SU-DHL-6 (cell line): ENCODE data around the gene ABCC2.

Experiments
- H2AFZ ChIP-seq: fragments of 200-600 bp; sonication (generic); 2 replicates; pipeline ENCODE4 v1.6.1; 2014; ENCODE audit warnings: low read depth, mild to moderate bottlenecking, moderate library complexity, mixed read lengths, antibody characterized with exemption, low read length; ENCODE audit not compliant: severe bottlenecking
- H3F3A ChIP-seq: fragments of 200-600 bp; shearing (Covaris generic); 2 replicates; pipeline ENCODE4 v1.6.0; 2016; ENCODE audit warnings: antibody characterized with exemption, mild to moderate bottlenecking; ENCODE audit not compliant: insufficient read depth
- H3K27ac ChIP-seq: fragments of 200-600 bp; sonication (generic); 2 replicates; pipeline ENCODE4 v1.5.1; 2016; ENCODE audit warnings: low read depth, mild to moderate bottlenecking, low read length, moderate library complexity, mixed read lengths
- H3K27me3 ChIP-seq: fragments of 200-600 bp; sonication (generic), shearing (Covaris generic); 2 replicates; pipeline ENCODE4 v1.6.0; 2014; ENCODE audit warnings: mild to moderate bottlenecking, low read length
- H3K36me3 ChIP-seq: fragments of 200-600 bp; sonication (generic); 2 replicates; pipeline ENCODE4 v1.6.1; 2014; ENCODE audit warnings: mild to moderate bottlenecking, low read length, mixed read lengths
- H3K4me2 ChIP-seq: fragments of 300-600, 200-600 bp; shearing (Covaris generic), sonication (generic); 2 replicates; pipeline ENCODE4 v1.6.0; 2014; ENCODE audit warnings: low read length, low read depth, mild to moderate bottlenecking; ENCODE audit not compliant: poor library complexity, severe bottlenecking
- H3K4me3 ChIP-seq: fragments of 200-600 bp; sonication (generic); 2 replicates; pipeline ENCODE4 v1.5.1; 2014; ENCODE audit warnings: antibody characterized with exemption, low read length, mild to moderate bottlenecking, mixed read lengths; ENCODE audit not compliant: insufficient read depth, poor library complexity, severe bottlenecking
- H3K79me2 ChIP-seq: fragments of 200-600 bp; sonication (generic); 2 replicates; pipeline ENCODE4 v1.6.1; 2014; ENCODE audit warnings: mild to moderate bottlenecking, low read length, moderate library complexity; ENCODE audit not compliant: insufficient read depth
- H3K9ac ChIP-seq: fragments of 200-600 bp; sonication (generic); 2 replicates; pipeline ENCODE4 v1.7.0; 2014; ENCODE audit warnings: mild to moderate bottlenecking, low read length
- H3K9me2 ChIP-seq: fragments of 200-600 bp; sonication (generic); replicated peaks from 2 replicates; pipeline ENCODE4 v1.6.1; 2014; ENCODE audit warnings: low read length; ENCODE audit not compliant: insufficient read depth
- H3K9me3 ChIP-seq: fragments of 200-600 bp; sonication (generic); 2 replicates; pipeline ENCODE4 v1.6.1; 2014; ENCODE audit warnings: low read length, mixed read lengths; ENCODE audit not compliant: insufficient read depth
- H4K20me1 ChIP-seq: fragments of 200-600 bp; sonication (generic); 2 replicates; pipeline ENCODE4 v1.6.1; 2014; ENCODE audit warnings: low read depth, mild to moderate bottlenecking, antibody characterized with exemption, low read length, moderate library complexity, mixed read lengths
- EZH2phosphoT487 ChIP-seq: fragments of 200-600 bp; sonication (generic), shearing (Covaris generic); conservative IDR thresholded peaks from 2 replicates; pipeline ENCODE4 v1.6.1; 2018; ENCODE audit warnings: mild to moderate bottlenecking, antibody characterized with exemption, low read length, moderate library complexity, mixed read lengths
- TF ChIP-seq, protein P1 (sequence below): fragments of 200-600 bp; sonication (generic); IDR thresholded peaks from one replicate; pipeline ENCODE4 v1.5.1; 2017; ENCODE audit warnings: antibody characterized with exemption, mild to moderate bottlenecking, low read length, moderate library complexity; ENCODE audit not compliant: insufficient read depth, poor library complexity, severe bottlenecking

Gene ABCC2

GRCh38 chr10:99814143-99814542, 31.7 kb downstream of the ABCC2 start:
- no peaks in the 10 kb centered on the region for H3K36me3 ChIP-seq
- TF ChIP-seq, protein P1, sequence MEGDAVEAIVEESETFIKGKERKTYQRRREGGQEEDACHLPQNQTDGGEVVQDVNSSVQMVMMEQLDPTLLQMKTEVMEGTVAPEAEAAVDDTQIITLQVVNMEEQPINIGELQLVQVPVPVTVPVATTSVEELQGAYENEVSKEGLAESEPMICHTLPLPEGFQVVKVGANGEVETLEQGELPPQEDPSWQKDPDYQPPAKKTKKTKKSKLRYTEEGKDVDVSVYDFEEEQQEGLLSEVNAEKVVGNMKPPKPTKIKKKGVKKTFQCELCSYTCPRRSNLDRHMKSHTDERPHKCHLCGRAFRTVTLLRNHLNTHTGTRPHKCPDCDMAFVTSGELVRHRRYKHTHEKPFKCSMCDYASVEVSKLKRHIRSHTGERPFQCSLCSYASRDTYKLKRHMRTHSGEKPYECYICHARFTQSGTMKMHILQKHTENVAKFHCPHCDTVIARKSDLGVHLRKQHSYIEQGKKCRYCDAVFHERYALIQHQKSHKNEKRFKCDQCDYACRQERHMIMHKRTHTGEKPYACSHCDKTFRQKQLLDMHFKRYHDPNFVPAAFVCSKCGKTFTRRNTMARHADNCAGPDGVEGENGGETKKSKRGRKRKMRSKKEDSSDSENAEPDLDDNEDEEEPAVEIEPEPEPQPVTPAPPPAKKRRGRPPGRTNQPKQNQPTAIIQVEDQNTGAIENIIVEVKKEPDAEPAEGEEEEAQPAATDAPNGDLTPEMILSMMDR = no peak
- TF ChIP-seq EZH2phosphoT487 = no peak
- no peak overlapping the region for H3K27ac ChIP-seq
- no peaks in the 10 kb centered on the region for H3K79me2 ChIP-seq
- H3K9me3 ChIP-seq = no peaks in the 10 kb centered on the region
- no peaks in the 10 kb centered on the region for H3F3A ChIP-seq
- H3K4me3 ChIP-seq = no peak overlapping the region
- H3K4me2 ChIP-seq = no peak overlapping the region
- no peaks in the 10 kb centered on the region for H3K27me3 ChIP-seq
- H2AFZ ChIP-seq = no peak overlapping the region
- no peak overlapping the region for H3K9ac ChIP-seq
- H4K20me1 ChIP-seq = no peaks in the 10 kb centered on the region
- H3K9me2 ChIP-seq = no peaks in the 10 kb centered on the region

DNA sequence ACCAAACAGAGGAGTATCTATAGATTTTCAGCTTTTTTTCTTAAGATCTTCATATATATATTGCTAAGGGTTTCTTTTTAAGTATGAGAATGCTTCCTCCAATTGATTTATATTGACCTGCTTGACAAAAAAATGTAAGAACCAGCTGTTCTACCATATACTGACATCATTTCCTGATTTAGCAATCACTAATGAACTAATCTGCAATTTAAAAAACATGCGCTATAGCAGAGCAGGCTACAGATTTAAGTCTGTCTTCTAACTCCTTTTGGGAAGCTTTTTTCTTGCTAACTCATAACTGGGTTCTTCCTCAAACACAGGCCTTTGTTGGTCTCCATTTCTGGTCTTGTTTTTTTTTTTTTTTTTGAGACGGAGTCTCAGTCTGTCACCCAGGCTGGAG, 33.2 kb downstream of the ABCC2 start:
- no peak overlapping the region for H3K4me2 ChIP-seq
- no peaks in the 10 kb centered on the region for H4K20me1 ChIP-seq
- no peak overlapping the region for H3K9ac ChIP-seq
- no peaks in the 10 kb centered on the region for H3K9me2 ChIP-seq
- H3K27ac ChIP-seq = no peak overlapping the region
- H3F3A ChIP-seq = no peaks in the 10 kb centered on the region
- no peak for TF ChIP-seq EZH2phosphoT487
- TF ChIP-seq, protein P1 = no peak
- H3K79me2 ChIP-seq = no peaks in the 10 kb centered on the region
- no peak overlapping the region for H3K4me3 ChIP-seq
- no peaks in the 10 kb centered on the region for H3K36me3 ChIP-seq
- no peaks in the 10 kb centered on the region for H3K9me3 ChIP-seq
- H2AFZ ChIP-seq = no peak overlapping the region
- no peaks in the 10 kb centered on the region for H3K27me3 ChIP-seq

GRCh38 chr10:99827936-99828335, 45.5 kb downstream of the ABCC2 start:
- H3K27ac ChIP-seq = no peak overlapping the region

More at GRCh38 chr10:99827936-99828335, 45.5 kb downstream of the ABCC2 start:
- H3F3A ChIP-seq = no peaks in the 10 kb centered on the region
- TF ChIP-seq, protein P1 = no peak
- TF ChIP-seq EZH2phosphoT487 = no peak
- no peaks in the 10 kb centered on the region for H3K9me3 ChIP-seq
- H4K20me1 ChIP-seq = no peaks in the 10 kb centered on the region
- no peaks in the 10 kb centered on the region for H3K9me2 ChIP-seq
- no peaks in the 10 kb centered on the region for H3K27me3 ChIP-seq
- no peak overlapping the region for H3K4me2 ChIP-seq
- no peak overlapping the region for H3K4me3 ChIP-seq
- no peak overlapping the region for H2AFZ ChIP-seq
- H3K79me2 ChIP-seq = no peaks in the 10 kb centered on the region
- H3K36me3 ChIP-seq = no peaks in the 10 kb centered on the region
- H3K9ac ChIP-seq = no peak overlapping the region
